IPS DF 19.7 (cell line): Measurements from ENCODE around the gene RGS21.

Experiments
- DNase-seq: peaks from one replicate; pipeline ENCODE4 v3.0.0-alpha.2; 2013; ENCODE audit warnings: low read depth, low spot score

RGS21 gene

DNA sequence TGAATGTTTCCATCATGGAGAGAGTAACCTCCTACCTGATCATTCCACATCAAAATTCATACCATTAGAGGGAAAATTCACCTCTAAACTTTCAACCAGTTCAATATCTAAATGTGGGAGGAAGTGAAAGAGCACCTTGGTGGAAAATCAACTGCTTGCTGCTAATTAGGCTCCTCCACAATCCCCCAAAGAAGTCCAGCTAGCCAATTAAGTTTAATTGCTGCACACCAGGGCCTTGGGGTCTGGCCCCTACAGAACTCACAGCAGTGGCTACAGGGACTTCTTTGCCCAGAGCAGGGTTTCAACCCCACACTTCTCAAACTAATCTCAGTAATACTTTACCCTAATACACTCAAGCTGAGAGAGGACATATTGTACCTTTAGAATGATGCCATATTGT, 62.1 kb downstream of the RGS21 start:
- DNase-seq = no peak

DNA sequence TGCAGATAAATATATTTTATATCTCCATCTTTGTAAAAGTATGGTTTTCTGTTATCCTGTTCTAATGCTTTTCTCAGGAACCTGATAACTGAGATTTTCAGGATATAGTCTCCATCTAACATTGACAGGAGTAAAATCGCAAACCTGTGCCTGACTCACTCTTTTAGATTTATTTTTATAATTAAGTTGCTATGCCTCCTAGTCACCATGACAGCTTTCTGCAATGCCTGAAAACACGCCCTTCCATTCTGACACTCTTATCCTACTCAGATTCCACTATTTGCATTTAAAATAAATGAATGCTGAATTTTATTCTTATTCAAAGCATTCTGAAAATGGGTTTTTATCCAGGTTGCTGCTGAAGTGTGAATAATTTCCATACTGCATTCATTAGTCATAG, 62.8 kb downstream of the RGS21 start:
- DNase-seq = no peak

DNA sequence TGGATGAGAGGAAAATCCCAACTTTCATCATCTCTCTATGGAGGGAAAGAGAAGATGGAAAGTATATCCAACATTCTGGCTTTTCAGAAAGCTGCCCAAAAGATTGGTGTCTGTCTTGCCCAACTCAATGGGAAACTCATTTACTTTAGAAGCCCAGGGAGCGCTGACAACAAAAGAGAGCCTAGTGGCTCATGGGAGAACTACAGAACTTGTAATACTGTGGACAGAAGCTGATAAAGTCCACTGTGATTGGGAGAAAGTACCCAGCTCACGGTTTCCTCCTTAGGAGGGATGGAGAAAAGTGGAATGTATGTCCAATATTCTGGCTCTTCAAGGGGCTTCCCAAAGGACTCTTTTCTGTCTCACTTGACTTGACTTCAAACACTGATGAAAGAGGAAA, 66.0 kb downstream of the RGS21 start:
- no peak for DNase-seq

DNA sequence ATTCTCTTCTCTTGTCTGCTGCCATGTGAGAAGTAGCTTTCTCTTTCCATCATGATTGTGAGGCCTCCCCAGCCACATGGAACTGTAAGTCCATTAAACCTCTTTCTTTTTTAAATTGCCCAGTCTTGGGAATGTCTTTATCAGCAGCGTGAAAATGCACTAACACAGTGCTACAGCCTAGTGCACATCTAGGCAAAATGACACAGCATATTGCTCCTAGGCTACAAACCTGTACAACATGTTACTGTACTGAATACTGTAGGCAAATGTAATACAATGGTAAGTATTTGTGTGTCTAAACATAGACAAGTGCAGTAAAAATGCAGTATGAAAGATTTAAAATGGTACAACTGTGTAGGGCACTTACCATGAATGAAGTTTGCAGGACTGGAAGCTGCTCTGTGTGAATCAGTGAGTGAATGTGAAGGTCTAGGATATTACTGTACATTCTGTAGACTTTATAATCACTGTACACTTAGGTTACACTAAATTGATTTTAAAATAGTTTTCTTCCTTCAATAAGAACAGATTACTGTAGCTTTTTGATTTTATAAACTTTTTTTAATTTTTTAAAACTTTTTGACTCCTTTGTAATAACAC, 69.4 kb downstream of the RGS21 start:
- DNase-seq = no peak

DNA sequence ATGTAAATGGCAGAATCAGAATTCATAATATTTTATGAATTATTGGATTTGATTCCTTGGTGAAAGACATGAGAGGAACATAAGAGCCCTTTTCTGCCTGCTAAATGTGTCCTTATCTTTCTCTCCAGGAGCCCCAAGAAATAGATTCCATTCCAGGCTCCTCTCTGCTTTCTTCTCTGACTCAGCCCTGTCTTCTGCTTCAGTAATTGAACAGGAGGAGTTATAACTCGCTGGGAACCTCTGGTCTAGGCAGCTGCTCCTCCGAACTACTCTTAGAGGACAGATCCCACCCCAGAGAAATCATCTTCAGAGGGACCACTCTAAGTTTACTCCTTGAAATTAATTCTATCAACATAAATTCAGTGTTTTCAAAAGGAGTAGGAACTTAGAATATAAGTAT, 78.4 kb downstream of the RGS21 start:
- no peak for DNase-seq

DNA sequence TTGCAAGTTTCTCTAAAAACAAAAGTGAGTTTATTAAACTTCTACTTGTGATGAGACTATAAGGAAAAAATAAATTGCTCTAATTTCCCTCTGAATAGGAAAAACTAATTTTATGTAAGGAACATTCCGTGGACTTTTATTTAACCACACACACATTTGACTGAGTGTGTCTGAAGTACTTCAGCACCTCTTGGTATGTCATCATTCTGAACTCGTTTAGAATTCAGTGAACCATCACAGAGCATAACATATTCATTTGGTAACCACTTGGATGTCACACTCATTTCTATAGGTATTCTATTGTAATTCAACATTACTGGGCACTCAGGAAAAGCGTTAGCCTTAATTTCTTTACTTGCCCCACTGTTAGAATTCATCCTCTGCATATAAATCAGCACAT, 79.1 kb downstream of the RGS21 start:
- no peak for DNase-seq

DNA sequence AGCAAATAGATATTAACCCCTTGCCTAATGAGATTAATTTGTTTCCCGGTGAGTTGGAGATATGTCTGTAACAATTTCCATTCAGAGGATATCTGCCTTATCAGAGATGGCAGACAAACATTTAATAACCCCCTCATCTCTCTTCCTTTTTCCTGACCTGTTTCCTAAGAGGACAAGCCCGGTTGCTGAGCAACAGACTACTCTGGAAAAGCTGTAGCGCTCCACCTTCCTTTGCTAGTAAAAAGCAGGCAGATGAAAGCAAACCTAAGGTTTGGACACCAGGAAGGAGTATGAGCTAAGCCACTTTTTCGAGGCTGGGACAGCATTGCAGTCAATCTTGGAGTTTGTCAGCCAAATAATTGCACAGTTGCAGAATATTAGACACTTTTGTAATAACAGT, 82.4 kb downstream of the RGS21 start:
- DNase-seq = no peak

DNA sequence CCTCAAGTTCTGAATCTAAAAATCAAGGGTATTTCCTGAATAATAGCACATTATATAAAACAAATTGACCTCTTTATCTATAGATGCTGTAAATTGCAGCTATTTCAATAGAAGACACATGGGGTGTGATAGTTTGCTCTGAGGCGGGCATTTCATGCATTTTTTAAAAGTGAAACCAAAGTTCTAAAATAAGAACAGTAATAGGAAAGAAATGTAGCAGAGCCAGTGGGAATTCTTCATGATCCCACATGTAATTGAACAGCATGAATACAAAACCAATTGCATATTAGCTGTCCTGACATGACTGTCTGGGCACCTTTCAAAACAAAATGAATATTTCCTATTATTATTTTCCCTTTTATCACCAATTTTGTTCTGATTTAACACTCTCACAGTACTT, 85.0 kb downstream of the RGS21 start:
- DNase-seq = no peak

DNA sequence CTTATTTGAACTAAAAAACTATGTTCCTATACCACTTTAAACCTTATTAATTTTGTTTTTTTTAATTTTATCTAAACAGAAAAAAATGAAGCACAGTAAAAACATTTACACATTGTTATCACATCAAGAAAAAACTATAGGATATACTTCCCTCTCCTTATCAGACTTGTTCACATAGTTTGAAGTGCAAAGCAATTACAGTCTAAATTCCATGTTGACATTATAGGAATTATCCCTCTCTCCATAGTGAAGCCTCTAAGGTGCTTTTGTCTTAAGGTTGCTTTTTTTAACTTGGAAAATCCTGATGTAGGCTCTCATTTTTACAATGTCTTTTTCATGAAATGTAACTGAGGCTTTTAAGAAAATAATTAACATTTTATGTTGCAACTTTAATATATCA, 85.8 kb downstream of the RGS21 start:
- no peak for DNase-seq

DNA sequence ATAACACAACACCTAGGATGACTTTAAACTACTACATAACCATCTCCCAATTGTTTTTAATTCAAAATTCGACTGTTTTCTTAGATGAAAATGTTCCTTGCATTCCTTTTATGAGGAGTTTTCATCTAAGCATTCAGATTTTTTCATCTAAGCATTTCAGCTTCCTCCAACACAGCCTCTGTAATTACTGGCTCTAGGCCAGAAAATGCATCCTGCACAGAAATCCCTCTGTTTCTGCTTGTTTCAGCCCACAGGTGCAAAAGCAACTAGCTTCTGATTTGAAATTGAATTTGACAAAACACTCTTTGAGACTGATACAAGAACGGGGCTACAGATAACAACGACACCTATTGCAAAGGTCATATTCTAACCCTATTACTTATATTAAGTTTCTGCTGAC, 90.4 kb downstream of the RGS21 start:
- no peak for DNase-seq
